CD1c-positive myeloid dendritic cell (primary cell): ENCODE results near the gene ALK.

Experiments used
- DNase-seq: peaks from one replicate; pipeline ENCODE4 v3.0.0-alpha.2; 2016; ENCODE audit errors: extremely low spot score

ALK gene

GRCh38 chr2:29401994-29402393 lies 519.4 kb downstream of the ALK start:
- DNase-seq = no peak

DNA sequence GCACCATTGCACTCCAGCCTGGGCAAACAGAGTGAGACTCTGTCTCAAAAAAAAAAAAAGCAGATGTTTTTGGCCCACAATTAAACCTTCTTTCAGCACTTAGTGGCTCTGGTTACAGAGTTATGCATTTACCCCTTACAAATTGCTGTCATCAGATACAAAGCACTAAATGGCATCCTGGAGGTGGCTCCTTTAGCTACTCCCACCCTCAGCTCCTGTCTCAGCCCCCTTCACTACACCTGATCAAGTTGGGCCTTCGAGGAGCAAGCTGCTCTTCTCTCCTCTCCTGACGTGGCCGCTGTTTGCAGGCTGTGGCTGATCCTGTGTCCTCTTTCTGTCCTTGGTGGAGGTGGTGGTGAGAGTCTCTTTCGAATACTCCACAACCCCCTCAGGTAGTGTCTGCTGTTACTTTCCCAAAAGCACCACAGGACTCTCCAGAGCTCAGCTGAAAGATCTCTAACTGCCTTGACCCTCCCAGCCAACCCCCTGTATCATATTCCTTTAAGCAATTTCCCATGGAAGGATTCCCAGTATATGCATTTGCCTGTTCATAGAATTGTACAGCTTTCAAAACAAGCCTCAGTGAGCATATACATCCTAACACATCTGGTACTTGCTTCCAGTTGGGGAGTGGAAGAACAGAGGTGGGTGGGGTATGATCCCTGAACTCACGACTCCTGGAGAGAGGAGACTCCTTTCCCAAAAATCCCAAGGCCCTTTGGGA lies 520.3 kb downstream of the ALK start:
- DNase-seq = no peak

DNA sequence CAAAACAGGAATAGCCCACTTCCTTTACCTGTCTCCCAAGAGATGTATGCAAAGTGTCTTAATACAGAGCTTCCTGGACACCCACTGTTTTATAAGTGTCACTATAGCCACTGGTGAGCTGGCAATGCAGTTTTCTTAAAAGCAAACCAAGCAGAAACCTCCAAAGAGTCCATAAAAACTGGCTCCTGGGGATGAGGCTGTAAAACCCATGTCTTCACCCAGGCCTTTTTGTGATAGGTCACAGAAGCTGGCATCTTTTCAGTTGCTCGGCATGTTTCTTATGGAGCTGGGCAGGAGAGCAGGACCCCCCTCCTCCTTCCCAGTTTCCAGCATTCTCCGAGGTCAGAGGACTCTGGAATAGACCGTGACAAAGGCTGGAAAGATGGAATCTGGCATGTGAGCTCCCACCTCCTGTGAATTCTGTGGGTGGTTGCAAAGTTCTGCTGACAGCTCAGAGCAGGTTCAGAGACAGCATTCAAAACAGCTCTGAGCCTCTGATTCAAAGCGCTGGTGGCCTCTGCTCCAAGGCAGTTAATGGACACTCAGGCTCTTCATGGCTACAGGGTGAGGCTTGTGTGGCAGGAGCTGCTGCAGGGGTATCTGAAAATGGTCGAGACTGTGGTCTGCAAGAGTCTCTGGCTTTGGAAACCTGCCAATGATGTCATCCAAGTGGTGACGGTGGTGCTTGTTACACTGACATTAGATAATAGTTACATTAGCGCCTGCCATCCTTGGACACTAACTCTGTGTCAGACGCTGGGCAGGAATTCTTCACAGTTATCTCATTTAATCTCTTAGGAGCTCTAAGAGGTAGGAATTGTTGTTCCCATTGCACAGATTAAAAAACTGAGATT lies 522.8 kb downstream of the ALK start:
- no peak for DNase-seq

GRCh38 chr2:29397713-29398112 lies 523.7 kb downstream of the ALK start:
- no peak for DNase-seq

DNA sequence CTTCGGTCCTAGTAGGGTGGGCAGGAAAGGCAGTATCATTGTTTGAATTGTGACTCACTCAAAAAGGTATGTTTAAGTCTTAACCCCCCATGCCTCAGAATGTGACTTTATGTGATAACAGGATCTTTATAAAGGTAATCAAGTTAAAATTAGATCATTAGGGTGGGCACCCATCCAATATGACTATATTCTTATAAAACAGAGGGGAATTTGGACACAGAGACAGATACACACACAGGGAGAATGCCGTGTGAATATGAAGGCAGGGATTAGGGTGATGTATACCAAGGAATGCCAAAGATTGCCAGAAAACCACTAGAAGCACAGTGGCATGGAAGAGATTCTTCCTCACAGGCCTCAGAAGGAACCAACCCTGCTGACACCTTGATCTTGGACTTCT lies 524.3 kb downstream of the ALK start:
- DNase-seq = no peak

GRCh38 chr2:29394981-29395350 lies 526.4 kb downstream of the ALK start:
- DNase-seq = no peak

DNA sequence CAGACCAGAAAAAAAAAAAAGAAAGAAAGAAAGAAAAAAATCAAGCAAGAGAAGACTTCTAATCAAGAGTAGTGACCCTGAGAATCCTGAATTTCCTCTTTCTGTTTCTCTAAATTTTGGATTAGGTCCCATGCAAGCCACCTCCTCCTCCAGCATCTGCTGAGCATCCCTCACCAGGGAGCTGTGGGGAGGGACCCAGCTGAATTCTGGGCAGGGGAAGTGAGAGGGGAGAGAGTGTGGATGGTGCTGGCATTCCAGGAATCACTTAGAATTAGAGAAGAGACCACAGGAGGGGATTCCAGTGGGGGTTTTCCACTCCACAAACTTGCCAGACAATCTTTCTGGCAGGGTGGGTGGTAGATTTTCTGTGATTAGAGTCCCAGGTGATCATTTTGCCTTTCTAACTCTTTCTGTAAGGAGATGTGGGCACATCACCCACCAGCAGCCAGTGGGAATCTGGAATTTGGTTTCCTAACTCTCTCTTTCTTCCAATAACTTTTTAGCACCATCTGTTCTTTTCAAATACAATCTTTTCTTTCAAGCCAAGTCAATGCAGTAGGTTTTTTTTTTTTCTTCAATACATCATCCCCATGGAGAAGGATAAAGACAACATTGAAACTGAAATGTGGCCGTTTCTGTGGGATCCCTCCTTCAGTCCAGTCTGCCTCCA lies 526.9 kb downstream of the ALK start:
- no peak for DNase-seq

DNA sequence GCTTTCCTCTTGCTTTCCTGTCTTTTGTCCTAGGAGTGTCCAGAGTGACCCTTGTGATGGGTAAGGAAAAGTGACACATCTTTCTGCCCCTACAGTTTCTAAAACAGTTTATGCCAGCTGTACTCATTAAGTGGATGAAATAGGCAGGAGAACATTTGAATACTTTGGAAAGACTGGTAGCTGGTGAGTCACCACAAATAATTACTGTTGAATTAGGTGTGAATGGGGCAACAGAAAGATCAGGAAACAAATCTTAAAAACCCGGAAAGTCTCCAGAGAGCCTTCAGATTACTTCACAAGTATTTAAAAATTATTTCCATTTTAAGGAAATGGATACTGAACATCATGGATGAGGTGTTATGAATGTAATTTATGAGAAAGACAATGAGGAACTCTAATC lies 527.7 kb downstream of the ALK start:
- DNase-seq = no peak

DNA sequence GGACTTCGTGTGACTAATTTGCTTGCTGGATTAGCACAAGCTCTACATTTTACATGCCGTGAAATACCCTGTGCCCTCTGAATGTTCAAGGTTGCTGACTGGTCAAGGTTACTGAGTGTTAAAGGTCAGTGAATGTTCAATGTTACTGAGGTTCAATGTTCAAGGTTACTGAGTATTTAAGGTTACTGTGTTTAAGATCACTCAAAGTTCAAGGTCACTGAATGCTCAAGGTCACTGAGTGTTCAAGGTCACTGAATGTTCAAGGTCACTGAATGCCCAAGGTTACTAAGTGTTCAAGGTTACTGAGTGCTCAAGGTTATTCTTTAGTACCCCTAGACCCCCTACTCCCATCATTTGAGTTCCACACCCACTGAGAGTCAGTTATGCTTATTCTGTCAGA lies 528.6 kb downstream of the ALK start:
- no peak for DNase-seq

DNA sequence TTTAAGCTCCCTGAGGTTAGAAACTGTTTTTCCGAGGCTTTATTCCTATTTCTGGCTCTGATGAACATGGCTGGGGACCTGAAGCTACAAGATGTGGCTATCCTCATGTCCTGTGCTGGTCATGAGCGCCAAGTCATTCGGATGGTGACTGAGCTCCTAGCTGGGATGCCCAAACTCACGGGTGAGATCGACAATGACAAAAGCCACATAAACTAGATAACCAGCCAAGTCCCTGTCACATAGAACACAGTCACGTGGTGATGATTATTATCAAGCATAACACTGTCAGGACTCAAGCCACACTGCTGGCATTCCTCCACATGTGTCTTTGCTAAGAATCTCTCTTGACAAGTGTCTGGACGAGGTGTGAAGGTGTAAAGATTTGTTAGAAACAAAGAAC lies 531.2 kb downstream of the ALK start:
- no peak for DNase-seq

GRCh38 chr2:29389686-29390085 lies 531.7 kb downstream of the ALK start:
- no peak for DNase-seq

GRCh38 chr2:29388071-29388470 lies 533.3 kb downstream of the ALK start:
- DNase-seq = no peak

- no peak for DNase-seq
Measured at GRCh38 chr2:29382486-29382885, 538.9 kb downstream of the ALK start.

GRCh38 chr2:29377788-29378187 lies 543.6 kb downstream of the ALK start:
- DNase-seq = no peak

GRCh38 chr2:29376541-29376940 lies 544.8 kb downstream of the ALK start:
- DNase-seq = no peak

GRCh38 chr2:29375843-29376242 lies 545.5 kb downstream of the ALK start:
- no peak for DNase-seq

DNA sequence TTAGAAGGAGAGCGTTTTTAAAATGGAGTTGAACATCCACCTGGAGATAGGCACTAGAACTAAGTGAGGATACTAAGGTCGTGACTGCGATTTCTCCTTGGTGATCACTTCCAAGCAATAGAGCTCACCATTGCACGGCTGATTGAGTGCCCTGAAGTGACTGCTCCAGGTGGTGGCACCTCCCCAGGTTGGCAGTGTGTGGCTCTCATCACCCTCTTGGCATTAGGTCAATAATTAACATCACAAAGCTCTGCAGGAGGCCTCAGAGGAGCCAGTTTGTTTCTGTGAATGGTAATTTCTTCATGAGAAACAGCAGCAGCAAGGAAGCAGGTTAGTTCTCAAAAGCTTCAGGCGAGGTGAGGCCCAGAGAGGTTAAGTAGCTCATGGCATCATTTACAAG lies 546.6 kb downstream of the ALK start:
- DNase-seq = no peak

GRCh38 chr2:29373870-29374269 lies 547.5 kb downstream of the ALK start:
- DNase-seq = no peak

DNA sequence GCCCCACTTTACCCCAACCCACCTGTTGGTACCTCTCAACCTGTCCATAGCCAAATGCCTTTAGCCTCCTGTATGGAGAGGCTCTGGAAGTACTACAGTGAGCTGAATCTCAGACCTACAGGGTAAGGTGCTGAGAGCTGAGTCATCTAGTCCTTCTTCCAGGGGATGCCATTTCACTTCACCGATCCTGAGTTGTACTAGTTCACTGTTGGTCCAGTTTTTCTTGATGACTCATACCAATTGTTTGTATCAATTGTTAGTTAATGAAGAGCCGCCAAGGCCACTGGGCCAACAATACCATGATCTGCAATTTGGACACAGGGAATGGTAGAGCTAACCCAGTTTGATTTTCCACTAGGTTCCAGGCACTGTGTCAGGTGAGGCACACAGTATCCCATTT lies 549.2 kb downstream of the ALK start:
- no peak for DNase-seq

GRCh38 chr2:29370581-29371125 lies 550.7 kb downstream of the ALK start:
- DNase-seq = no peak

GRCh38 chr2:29370173-29370572 lies 551.2 kb downstream of the ALK start:
- no peak for DNase-seq

GRCh38 chr2:29368659-29369040 lies 552.7 kb downstream of the ALK start:
- no peak for DNase-seq
